HCT116 (cell line): Measurements from ENCODE around the gene UMAD1. TPM values are rescaled to one million over a fixed set of nuclear protein-coding genes. Genes with fewer than 3 reads are reported as not detected.

Experiments
- ATAC-seq: fragments of 200-7000 bp; cut with Tn5 transposase; 2 replicates; pipeline ENCODE4 v1.9.1; 2020; ENCODE audit warnings: mild to moderate bottlenecking, moderate library complexity
- BruUV-seq: library from RNA; stranded (reverse); fragments of 400-500 nt; replicated peaks from 2 replicates; lab custom pipeline; 2021; lab: Mats Ljungman, UMichigan
- CTCF ChIA-PET: fragments of 300-600 bp; sonication (Branson Sonifier 250); formaldehyde crosslinking; loops from one replicate; lab custom pipeline; 2021; ENCODE audit warnings: antibody characterized with exemption; lab: Charles Lee
- POLR2A ChIA-PET: fragments of 300-600, 350-600 bp; sonication (Branson Sonifier 250); formaldehyde crosslinking; loops from one replicate; lab custom pipeline; 2021; ENCODE audit warnings: antibody characterized with exemption; lab: Charles Lee
- RAD21 ChIA-PET, 2 experiments: fragments of 300-600 bp; sonication (Branson Sonifier 250); formaldehyde crosslinking; loops; one replicate each; lab custom pipeline; 2023; ENCODE audit warnings: low total read pairs in 2 of 2; ENCODE audit not compliant: uncharacterized antibody in 2 of 2, unreplicated experiment in 2 of 2, low non-redundant PET in 1 of 2; lab: Charles Lee
- DNase-seq: peaks from one replicate; pipeline ENCODE4 v3.0.0-alpha.2; 2010; ENCODE audit warnings: low read depth, low spot score
- H2AFZ ChIP-seq: fragments of 200-600 bp; shearing (Covaris generic), sonication (generic); 2 replicates; pipeline ENCODE4 v1.6.1; 2017; ENCODE audit warnings: low read depth, mixed run types, mixed read lengths, antibody characterized with exemption, low read length; ENCODE audit not compliant: poor library complexity, severe bottlenecking
- H3K27ac ChIP-seq: 2 replicates; pipeline ENCODE4 v1.5.1; 2012; ENCODE audit warnings: low read depth, low read length
- H3K27me3 ChIP-seq: fragments of 200-600 bp; sonication (generic); 2 replicates; pipeline ENCODE4 v1.6.1; 2016; ENCODE audit warnings: mixed run types, low read length, mixed read lengths; ENCODE audit not compliant: insufficient read depth
- H3K36me3 ChIP-seq, 2 experiments: fragments of 200-500 bp in 1 of 2; fragments of 200-600 bp in 1 of 2; sonication (Bioruptor generic) in 1 of 2; sonication (generic) in 1 of 2; 2 replicates each; pipeline versions ENCODE4 v1.5.1 to v1.6.1; 2014 to 2016; ENCODE audit warnings: low read length in 2 of 2, inconsistent platforms in 1 of 2, mixed read lengths in 1 of 2, mixed run types in 1 of 2; ENCODE audit not compliant: insufficient read depth in 2 of 2, control insufficient read depth in 1 of 2
- H3K4me1 ChIP-seq, 2 experiments: fragments of 200-600 bp in 1 of 2; sonication (generic) in 1 of 2; 2 replicates each; pipeline versions ENCODE4 v1.5.1 to v1.6.1; 2012 to 2017; ENCODE audit warnings: low read length in 2 of 2, inconsistent platforms in 1 of 2, mild to moderate bottlenecking in 1 of 2, mixed read lengths in 1 of 2, mixed run types in 1 of 2, moderate library complexity in 1 of 2; ENCODE audit not compliant: insufficient read depth in 2 of 2, control insufficient read depth in 1 of 2
- H3K4me2 ChIP-seq: fragments of 200-600 bp; sonication (generic); 2 replicates; pipeline ENCODE4 v1.6.1; 2017; ENCODE audit warnings: mixed run types, low read length, mixed read lengths
- H3K4me3 ChIP-seq, 2 experiments: fragments of 200-600 bp in 1 of 2; sonication (generic) in 1 of 2; replicated peaks in 1 of 2; 2 replicates each; pipeline ENCODE4 v1.5.1; 2011 to 2016; ENCODE audit warnings: low read length in 2 of 2, control low read depth in 1 of 2, low read depth in 1 of 2, mild to moderate bottlenecking in 1 of 2, mixed read lengths in 1 of 2, mixed run types in 1 of 2
- H3K79me2 ChIP-seq: fragments of 200-600 bp; sonication (generic); 2 replicates; pipeline ENCODE4 v1.6.1; 2017; ENCODE audit warnings: mild to moderate bottlenecking, mixed run types, low read length, moderate library complexity, mixed read lengths; ENCODE audit not compliant: insufficient read depth
- H3K9ac ChIP-seq: fragments of 200-600 bp; sonication (generic); 2 replicates; pipeline ENCODE4 v1.6.1; 2016; ENCODE audit warnings: low read length, mixed read lengths
- H3K9me2 ChIP-seq: fragments of 200-600 bp; sonication (generic), shearing (Covaris generic); 2 replicates; pipeline ENCODE4 v1.6.1; 2017; ENCODE audit warnings: mixed run types, mild to moderate bottlenecking, moderate library complexity; ENCODE audit not compliant: insufficient read depth
- H3K9me3 ChIP-seq, 2 experiments: fragments of 200-500 bp in 1 of 2; fragments of 200-600 bp in 1 of 2; sonication (Bioruptor generic) in 1 of 2; sonication (generic) in 1 of 2; 2 replicates each; pipeline ENCODE4 v1.6.1; 2014 to 2017; ENCODE audit warnings: low read length in 2 of 2, mixed read lengths in 2 of 2, inconsistent platforms in 1 of 2, low read depth in 1 of 2, mild to moderate bottlenecking in 1 of 2, mixed run types in 1 of 2, moderate library complexity in 1 of 2; ENCODE audit not compliant: control insufficient read depth in 1 of 2, insufficient read depth in 1 of 2
- H4K20me1 ChIP-seq: fragments of 200-600 bp; sonication (generic), shearing (Covaris generic); 2 replicates; pipeline ENCODE4 v1.6.1; 2017; ENCODE audit warnings: mixed run types, mild to moderate bottlenecking, moderate library complexity; ENCODE audit not compliant: insufficient read depth
- ATF3 ChIP-seq: IDR thresholded peaks from 2 replicates; pipeline ENCODE4 v1.6.1; 2012
- CBX3 ChIP-seq: IDR thresholded peaks from 2 replicates; pipeline ENCODE4 v1.6.1; 2012; ENCODE audit warnings: low read depth
- CTCF ChIP-seq, 3 experiments: fragments of 200-600 bp in 1 of 3; sonication (generic) in 1 of 3; IDR thresholded peaks in 2 of 3; conservative IDR thresholded peaks in 1 of 3; 2 replicates each; pipeline ENCODE4 v1.5.1; 2012 to 2017; ENCODE audit warnings: low read depth in 2 of 3, low read length in 2 of 3, antibody characterized with exemption in 1 of 3, borderline replicate concordance in 1 of 3, control low read depth in 1 of 3, mild to moderate bottlenecking in 1 of 3, mixed read lengths in 1 of 3, mixed run types in 1 of 3, moderate library complexity in 1 of 3; ENCODE audit not compliant: insufficient read depth in 1 of 3
- EGR1 ChIP-seq: IDR thresholded peaks from 2 replicates; pipeline ENCODE4 v1.6.1; 2012; ENCODE audit warnings: low read depth
- ELF1 ChIP-seq: IDR thresholded peaks from 2 replicates; pipeline ENCODE4 v1.6.1; 2012; ENCODE audit warnings: low read depth, borderline replicate concordance
- EZH2 ChIP-seq: fragments of 200-600 bp; sonication (generic); IDR thresholded peaks from 2 replicates; pipeline ENCODE4 v1.6.1; 2017; ENCODE audit warnings: antibody characterized with exemption, mixed run types
- EZH2phosphoT487 ChIP-seq: fragments of 200-600 bp; IDR thresholded peaks from 2 replicates; pipeline ENCODE4 v1.6.1; 2018; ENCODE audit warnings: antibody characterized with exemption, borderline replicate concordance
- JUND ChIP-seq: IDR thresholded peaks from 2 replicates; pipeline ENCODE4 v1.6.1; 2012
- MAX ChIP-seq: IDR thresholded peaks from 2 replicates; pipeline ENCODE4 v1.6.1; 2012
- POLR2A ChIP-seq: IDR thresholded peaks from 2 replicates; pipeline ENCODE4 v1.7.0; 2011; ENCODE audit warnings: borderline replicate concordance; ENCODE audit not compliant: insufficient read depth, insufficient read length; ENCODE audit errors: extremely low read depth
- POLR2AphosphoS5 ChIP-seq: IDR thresholded peaks from 2 replicates; pipeline ENCODE4 v1.6.1; 2011; ENCODE audit warnings: mild to moderate bottlenecking, low read depth, low read length, moderate library complexity
- REST ChIP-seq: IDR thresholded peaks from 2 replicates; pipeline ENCODE4 v1.6.1; 2012; ENCODE audit warnings: low read depth
- SIN3A ChIP-seq: IDR thresholded peaks from 2 replicates; pipeline ENCODE4 v1.6.1; 2012; ENCODE audit warnings: low read depth
- SP1 ChIP-seq: IDR thresholded peaks from 2 replicates; pipeline ENCODE4 v1.6.1; 2012; ENCODE audit warnings: low read depth
- SRF ChIP-seq: IDR thresholded peaks from 2 replicates; pipeline ENCODE4 v1.6.1; 2012; ENCODE audit warnings: low read depth
- TCF7L2 ChIP-seq: IDR thresholded peaks from 2 replicates; pipeline ENCODE4 v1.7.0; 2011; ENCODE audit warnings: borderline replicate concordance, inconsistent platforms; ENCODE audit not compliant: insufficient read depth, insufficient read length; ENCODE audit errors: extremely low read depth
- YY1 ChIP-seq: IDR thresholded peaks from 2 replicates; pipeline ENCODE4 v1.6.1; 2011; ENCODE audit warnings: low read length, low read depth, moderate library complexity, mild to moderate bottlenecking; ENCODE audit not compliant: insufficient replicate concordance; ENCODE audit errors: extremely low read depth
- ZBTB33 ChIP-seq: IDR thresholded peaks from 2 replicates; pipeline ENCODE4 v1.6.1; 2011; ENCODE audit warnings: mild to moderate bottlenecking, low read length, moderate library complexity; ENCODE audit not compliant: insufficient replicate concordance; ENCODE audit errors: extremely low read depth
- ZFX ChIP-seq: fragments of 450-650 bp; IDR thresholded peaks from 2 replicates; pipeline ENCODE4 v1.6.1; 2017
- ZNF274 ChIP-seq: fragments of 200-500 bp; sonication (Bioruptor generic); IDR thresholded peaks from 2 replicates; pipeline ENCODE4 v1.6.1; 2014; ENCODE audit warnings: mild to moderate bottlenecking, low read depth, low read length, inconsistent platforms
- intact Hi-C: fragments of 100-400 bp; cut with micrococcal nuclease; formaldehyde crosslinking; loops from 2 replicates; pipeline ENCODE4 v1.10.0; 2022
- total RNA-seq: library from RNA; stranded (reverse); gene quantifications from one replicate; pipeline ENCODE4 v1.2.1, GENCODE V29; 2021; ENCODE audit not compliant: unreplicated experiment

Gene UMAD1
- total RNA-seq, 1 experiment from 2014 or later: 12.7 TPM

- H4K20me1 ChIP-seq: no peaks in the 10 kb centered on the region
- POLR2A ChIA-PET: no interaction called here
- BruUV-seq: no TSS peak
- no peaks in the 10 kb centered on the region for H3K27me3 ChIP-seq
- H3K79me2 ChIP-seq: no peaks in the 10 kb centered on the region
- no peaks in the 10 kb centered on the region for H3K9me3 ChIP-seq
- RAD21 ChIA-PET: no interaction called here
- no peak overlapping the region for H3K27ac ChIP-seq
- no peak overlapping the region for H3K4me2 ChIP-seq
- peaks cover 21 to 35% of the 10 kb centered on the region in 2 experiments for H3K4me1 ChIP-seq
- TF ChIP-seq JUND (no peak), CBX3 (no peak), SIN3A (no peak), MAX (no peak), POLR2AphosphoS5 (no peak), EZH2phosphoT487 (no peak), ZFX (no peak), ZNF274 (no peak), CTCF (IDR thresholded peaks at IDR 0.05 in 2 of 3, conservative IDR thresholded peaks at IDR 0.05 in 1 of 3; ENCODE audit: borderline replicate concordance in 1 of 3, insufficient read depth in 1 of 3, low read depth in 2 of 3, low read length in 2 of 3) (no peak), YY1 (no peak), ATF3 (no peak), SP1 (no peak), EZH2 (no peak), SRF (no peak), TCF7L2 (no peak), REST (no peak), ZBTB33 (no peak), POLR2A (no peak), ELF1 (no peak), EGR1 (no peak)
- intact Hi-C loops: no loop called here
- CTCF ChIA-PET: no interaction called here
- no peak overlapping the region for H3K4me3 ChIP-seq
- no peak overlapping the region for H3K9ac ChIP-seq
- H2AFZ ChIP-seq: no peak overlapping the region
- H3K9me2 ChIP-seq: no peaks in the 10 kb centered on the region
- DNase-seq: no peak
- no peaks in the 10 kb centered on the region for H3K36me3 ChIP-seq
- no peak for ATAC-seq
Observed at GRCh38 chr7:7699380-7699779, 58.8 kb downstream of the UMAD1 start.
